ENCODE results near the gene FKBP2.

Gene FKBP2

DNA sequence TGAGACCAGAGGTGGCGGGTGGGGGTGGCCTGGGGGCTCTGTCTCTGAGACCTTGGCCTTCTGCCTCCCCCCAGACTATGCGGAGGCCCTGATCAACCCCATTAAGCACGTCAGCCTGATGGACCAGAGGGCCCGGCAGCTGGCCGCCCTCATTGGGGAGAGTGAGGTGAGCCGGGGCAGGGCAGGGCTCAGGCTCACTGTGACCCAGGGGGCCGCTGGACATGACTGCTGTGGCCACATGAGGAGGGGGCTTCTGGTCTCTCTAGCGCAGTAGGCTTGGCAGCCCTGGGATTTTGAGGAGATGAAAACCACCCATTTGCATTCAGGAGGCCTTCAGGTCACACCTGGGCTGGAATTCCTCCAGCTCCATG, 23.0 kb downstream of the FKBP2 start:
- DNase-seq (ENCODE audit: low read depth, low spot score) = no peak

- no peak for DNase-seq (ENCODE audit: low read depth, low spot score)
Measured at GRCh38 chr11:64264371-64264852, 23.5 kb downstream of the FKBP2 start.

GRCh38 chr11:64265176-64266160, 24.6 kb downstream of the FKBP2 start:
- DNase-seq (ENCODE audit: low read depth, low spot score) = no peak

DNA sequence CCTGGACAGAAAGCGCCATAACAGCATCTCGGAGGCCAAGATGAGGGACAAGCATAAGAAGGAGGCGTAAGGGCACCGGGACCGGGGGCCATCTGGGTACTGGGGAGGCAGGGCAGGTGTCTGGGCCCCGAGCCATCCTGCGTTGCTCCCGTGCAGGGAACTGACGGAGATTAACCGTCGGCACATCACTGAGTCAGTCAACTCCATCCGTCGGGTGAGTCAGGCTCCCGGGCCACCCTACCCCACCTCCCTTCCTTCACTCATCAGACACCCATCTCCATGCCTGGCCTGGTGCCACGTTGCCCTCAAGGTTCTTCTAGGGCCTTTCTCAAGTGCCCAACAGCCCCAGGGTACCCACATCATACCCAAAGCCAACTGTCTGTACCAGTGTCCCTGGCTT, 25.4 kb downstream of the FKBP2 start:
- no peak for DNase-seq (ENCODE audit: low read depth, low spot score)

DNA sequence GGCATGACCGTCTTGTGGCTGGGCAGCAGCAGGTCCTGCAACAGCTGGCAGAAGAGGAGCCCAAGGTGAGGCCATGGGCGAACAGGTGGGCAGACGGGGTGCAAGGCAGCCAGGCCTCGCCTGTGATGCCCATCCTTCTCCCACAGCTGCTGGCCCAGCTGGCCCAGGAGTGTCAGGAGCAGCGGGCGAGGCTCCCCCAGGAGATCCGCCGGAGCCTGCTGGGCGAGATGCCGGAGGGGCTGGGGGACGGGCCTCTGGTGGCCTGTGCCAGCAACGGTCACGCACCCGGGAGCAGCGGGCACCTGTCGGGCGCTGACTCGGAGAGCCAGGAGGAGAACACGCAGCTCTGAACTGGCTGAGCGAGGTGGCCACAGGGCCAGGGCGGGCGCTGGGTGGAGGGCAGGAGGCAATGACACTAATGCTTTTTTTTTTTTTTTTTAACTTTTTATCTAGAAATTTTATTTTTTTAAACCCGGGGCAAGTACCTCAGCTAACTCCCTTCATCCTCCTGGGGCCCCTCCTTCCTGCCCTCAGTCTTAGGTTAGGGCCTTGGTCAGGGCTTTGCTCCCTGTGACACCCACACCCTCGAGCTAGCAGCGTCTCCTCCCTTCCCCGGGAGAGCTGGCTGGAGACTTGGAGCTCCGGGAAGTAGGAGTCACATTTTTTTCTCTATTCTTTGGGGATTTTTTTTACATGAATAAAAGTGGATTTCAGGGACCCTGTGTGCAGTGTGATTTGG, 26.5 kb downstream of the FKBP2 start:
- DNase-seq (ENCODE audit: low read depth, low spot score) = no peak

GRCh38 chr11:64268025-64268892, 27.4 kb downstream of the FKBP2 start:
- DNase-seq (ENCODE audit: low read depth, low spot score) = no peak

GRCh38 chr11:64268893-64269539, 28.1 kb downstream of the FKBP2 start:
- no peak for DNase-seq (ENCODE audit: low read depth, low spot score)

GRCh38 chr11:64269540-64270220, 28.8 kb downstream of the FKBP2 start:
- DNase-seq (ENCODE audit: low read depth, low spot score) = peak; percentile 99

DNA sequence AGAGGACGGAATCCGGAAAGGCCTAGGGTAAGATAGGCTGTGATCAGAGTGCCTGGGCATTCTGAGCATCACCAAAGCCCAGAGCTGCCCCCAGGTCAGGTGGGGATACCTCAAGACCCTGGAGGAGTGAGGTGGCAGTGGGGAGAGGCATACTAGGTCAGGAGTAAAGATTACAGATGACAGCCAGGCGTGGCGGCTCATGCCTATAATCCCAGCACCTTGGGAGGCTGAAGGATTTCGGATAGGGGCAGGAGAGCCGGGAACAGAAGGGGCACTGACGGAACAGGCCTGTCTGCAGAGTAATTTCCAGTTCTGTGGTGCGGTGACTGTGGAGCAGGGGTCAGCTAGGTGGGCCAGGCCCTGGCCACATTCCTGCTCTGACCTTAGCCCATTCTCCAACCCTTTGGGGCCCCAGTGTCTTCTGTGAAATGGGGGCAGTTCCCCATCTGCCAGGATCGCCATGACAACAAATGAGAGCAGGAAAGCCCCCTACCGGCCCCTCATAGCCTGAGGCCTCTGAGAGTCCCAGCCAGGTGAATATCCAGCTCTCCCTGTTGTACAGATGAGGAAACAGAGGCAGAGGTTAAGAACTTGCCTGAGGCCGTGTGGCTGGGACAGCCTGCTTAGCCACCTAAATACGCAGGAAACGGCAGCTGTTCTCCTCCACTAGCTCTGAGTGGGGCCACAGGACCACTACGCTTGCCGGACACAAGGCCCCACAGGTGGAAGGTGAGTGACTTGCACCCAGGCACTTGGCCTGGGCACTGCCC, 34.3 kb downstream of the FKBP2 start:
- no peak for DNase-seq (ENCODE audit: low read depth, low spot score)

- no peak for DNase-seq (ENCODE audit: low read depth, low spot score)
Measured at GRCh38 chr11:64275841-64276240, 34.9 kb downstream of the FKBP2 start.

GRCh38 chr11:64276653-64277431, 35.9 kb downstream of the FKBP2 start:
- DNase-seq (ENCODE audit: low read depth, low spot score) = no peak

DNA sequence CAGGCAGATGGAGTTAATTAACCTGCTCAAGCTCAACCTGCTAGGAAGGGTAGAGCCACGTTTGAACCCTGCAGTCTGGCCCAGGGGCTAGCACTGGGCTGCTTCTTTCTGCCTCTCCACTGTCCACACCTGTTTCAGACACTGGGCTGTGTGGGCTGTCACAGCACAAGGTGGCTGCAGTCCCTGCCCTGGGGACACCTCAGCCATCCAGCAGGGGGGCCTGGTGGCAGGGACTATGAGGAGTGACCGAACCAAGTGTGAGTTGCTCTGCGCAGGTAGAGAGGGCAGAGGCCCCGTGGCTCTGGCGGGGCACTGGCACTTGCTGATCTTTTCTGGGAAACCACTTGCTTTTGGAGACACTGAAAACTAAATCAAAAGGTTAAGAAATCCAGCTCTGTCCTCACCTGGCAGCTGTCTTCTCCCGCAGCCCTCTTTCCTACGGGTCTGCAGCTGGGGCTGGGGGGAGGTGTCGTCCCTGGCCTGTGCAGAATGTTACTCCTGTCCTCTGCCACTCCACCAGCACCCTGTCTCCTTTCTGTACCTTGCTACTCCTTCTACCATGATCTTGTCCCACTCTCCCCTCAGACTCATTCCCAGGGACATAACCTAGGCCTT, 37.8 kb downstream of the FKBP2 start:
- DNase-seq (ENCODE audit: low read depth, low spot score) = no peak

DNA sequence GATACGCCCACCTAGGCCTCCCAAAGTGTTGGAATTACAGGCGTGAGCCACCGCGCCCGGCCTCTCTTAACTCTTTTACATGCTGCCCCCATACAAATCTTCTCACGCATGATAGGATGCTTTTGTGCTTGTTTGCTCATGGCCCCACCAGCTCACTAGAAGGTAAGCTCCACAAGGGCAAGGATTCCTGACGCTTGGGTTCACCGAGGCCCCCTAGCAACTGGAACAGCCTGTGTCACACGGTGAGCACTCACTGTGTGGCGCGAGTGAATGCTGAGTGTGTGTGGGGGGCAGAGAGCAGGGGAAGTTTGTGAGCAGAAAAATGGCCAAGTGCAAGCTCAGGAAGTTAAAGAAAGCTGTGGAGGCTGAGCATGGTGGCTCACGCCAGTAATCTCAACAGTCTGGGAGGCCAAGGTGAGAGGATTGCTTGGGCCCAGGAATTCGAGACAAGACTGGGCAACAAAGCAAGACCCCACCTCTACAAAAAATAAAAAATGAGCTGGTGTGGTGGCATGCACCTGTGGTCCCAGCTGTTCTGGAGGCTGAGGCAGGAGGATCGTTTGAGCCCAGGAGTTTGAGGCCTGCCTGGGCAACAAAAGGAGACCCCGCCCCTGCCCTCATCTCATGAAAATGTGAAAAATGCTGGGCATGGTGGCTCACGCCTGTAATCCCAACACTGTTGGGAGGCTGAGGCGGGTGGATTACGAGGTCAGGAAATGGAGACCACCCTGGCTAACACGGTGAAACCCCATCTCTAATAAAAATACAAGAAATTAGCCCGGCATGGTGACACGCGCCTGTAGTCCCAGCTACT, 41.3 kb downstream of the FKBP2 start:
- no peak for DNase-seq (ENCODE audit: low read depth, low spot score)

GRCh38 chr11:64283092-64283491, 42.2 kb downstream of the FKBP2 start:
- no peak for DNase-seq (ENCODE audit: low read depth, low spot score)

DNA sequence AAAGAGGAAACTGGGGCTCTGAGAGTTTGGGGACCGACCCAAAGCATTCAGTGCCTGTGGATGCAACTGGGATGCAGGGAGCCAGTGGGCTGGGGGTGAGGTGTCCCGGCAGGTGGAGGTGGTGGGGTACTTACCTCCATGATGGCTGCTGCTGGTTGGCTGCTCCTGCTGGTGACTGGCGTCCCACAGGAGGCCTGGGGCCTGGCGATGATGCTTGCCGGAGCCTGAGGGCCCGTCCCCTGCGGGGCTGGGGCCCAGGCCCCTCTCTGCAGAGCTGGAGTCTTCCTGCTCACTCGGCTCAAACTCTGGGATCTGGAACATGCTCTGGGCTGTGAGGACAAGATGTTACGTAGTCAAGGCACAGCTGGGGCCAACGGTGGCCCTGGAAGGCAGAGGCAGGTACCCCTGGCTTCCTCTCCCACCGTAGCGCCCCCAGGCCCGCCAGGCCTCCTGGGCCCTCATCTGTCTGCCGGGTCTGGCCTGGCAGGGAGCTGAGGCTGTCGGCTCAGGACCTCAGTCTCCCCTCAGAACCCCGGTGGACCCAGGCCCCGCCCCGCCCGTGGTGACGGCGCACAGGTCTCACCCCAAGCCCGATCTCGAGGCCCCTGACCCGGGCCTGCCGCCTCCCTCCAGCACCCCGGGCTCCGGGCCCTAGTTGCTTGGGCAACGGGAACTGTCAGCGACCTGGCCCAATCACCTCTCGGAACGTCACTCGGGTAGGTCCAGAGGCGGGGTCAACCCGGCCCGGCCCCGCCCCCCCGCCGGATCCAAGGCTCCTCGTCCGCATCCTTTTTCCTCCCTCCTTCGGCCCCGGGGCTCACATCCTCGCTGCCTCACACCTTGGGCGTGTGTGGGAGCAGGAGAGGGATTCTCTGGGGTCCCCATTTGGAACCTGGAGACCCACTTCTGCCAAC, 43.4 kb downstream of the FKBP2 start, which contains the start of gene BAD:
BAD (minus strand) TSS at position 618 of the 914 bp plus-strand sequence; CDS start at position 321, 297 bp downstream.
- DNase-seq (ENCODE audit: low read depth, low spot score) = peak; percentile 65
